HG02642 (cell line): ENCODE results near the gene MYL11.
A peak's percentile ranks its signal among the peaks of the same experiment; 100 is the strongest.

Experiments used
- ATAC-seq: cut with Tn5 transposase; IDR thresholded peaks from one replicate; pipeline ENCODE4 v1.9.1; 2021; ENCODE audit warnings: mild to moderate bottlenecking; ENCODE audit not compliant: unreplicated experiment, poor library complexity

Gene MYL11

GRCh38 chr16:30369938-30370455 lies 4.6 kb upstream of the MYL11 start:
- ATAC-seq = no peak

GRCh38 chr16:30370456-30371247 lies 4.0 kb upstream of the MYL11 start, which contains the start of gene TBC1D10B:
TBC1D10B (minus strand) TSS chr16:30370494; CDS start chr16:30370183, 311 bp downstream.
- peak; percentile 81 for ATAC-seq

GRCh38 chr16:30371248-30371816 lies 3.3 kb upstream of the MYL11 start:
- ATAC-seq = no peak

GRCh38 chr16:30372038-30372712 lies 2.4 kb upstream of the MYL11 start:
- ATAC-seq = no peak

DNA sequence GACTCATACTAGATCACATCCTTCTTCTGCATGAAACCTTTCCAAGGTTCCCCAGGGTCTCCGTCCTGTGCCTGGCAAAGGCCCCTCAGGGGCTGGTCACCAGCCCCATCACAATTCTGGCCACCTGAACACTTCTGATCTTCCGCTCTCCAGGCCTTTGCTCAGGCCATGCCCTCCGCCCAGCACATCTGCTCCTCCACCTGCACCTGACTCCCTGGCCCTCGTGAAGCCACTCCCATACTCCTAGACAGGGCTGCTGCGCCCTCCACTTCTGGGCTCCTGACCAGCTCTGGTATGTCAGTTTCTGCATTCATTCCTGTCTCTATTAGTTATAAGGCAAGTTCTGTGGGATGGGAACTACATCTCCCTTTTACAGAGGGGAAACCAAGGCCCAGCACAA lies 1.9 kb upstream of the MYL11 start:
- no peak for ATAC-seq

DNA sequence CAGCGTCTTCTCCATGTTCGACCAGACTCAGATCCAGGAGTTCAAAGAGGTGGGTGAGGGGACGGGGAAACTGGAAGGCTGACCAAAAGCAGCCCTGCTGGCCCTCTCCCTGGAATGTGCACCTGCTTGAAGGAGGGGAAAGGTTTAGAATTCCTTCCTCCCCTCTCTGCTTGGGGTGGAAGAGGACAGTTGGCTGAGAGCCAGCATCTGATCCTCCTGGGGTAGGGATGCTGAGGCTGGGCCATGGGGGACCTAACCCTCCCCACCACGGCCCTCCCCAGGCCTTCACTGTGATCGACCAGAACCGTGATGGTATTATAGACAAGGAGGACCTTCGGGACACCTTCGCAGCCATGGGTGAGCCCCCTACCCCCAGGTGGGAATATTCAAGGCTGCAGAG lies 1.3 kb downstream of the MYL11 start:
- ATAC-seq = no peak

DNA sequence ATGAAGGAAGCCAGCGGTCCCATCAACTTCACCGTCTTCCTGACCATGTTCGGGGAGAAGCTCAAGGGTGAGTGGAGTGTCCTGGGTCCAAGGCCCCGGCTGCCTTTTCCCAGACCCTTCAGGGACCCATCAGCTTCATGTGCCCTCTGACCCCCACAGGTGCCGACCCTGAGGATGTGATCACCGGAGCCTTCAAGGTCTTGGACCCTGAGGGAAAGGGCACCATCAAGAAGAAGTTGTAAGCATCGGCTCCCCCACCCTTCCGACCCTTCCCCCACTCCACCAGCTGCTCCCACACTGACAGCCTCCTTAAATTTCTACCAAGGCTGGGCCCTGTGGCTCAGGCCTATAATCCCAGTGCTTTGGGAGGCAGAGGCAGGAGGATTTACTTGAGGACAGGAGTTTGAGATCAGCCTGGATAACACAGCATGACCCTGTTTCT lies 1.9 kb downstream of the MYL11 start:
- no peak for ATAC-seq

GRCh38 chr16:30377050-30377811 lies 2.6 kb downstream of the MYL11 start:
- peak; percentile 1 for ATAC-seq

- peak; percentile 53 for ATAC-seq
Measured at GRCh38 chr16:30377812-30378235, 3.2 kb downstream of the MYL11 start.

GRCh38 chr16:30378236-30379157 lies 3.9 kb downstream of the MYL11 start:
- ATAC-seq = peak; percentile 88

- no peak for ATAC-seq
Measured at GRCh38 chr16:30379158-30379783, 4.7 kb downstream of the MYL11 start.

- ATAC-seq = no peak
Measured at GRCh38 chr16:30380072-30380802, 5.6 kb downstream of the MYL11 start.

DNA sequence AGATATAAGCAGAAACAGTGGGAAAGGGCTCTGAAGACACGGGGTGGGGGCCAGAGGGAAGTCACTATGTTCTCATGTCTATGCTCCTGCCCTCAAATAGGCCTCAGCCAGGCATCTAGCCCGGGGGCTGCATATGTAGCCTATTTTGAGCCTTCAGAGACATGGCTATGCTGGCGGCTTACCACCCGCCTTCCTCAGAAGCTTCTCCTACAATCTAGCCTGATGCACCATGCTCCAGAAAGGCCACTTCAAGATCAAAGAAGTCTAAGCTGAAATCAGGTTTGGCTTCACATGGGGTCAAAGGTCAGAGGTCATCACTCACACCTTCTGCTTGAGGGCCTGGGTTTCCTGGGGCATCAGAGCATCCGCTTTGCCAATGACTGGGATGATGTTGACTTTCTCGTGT lies 6.2 kb downstream of the MYL11 start:
- no peak for ATAC-seq

DNA sequence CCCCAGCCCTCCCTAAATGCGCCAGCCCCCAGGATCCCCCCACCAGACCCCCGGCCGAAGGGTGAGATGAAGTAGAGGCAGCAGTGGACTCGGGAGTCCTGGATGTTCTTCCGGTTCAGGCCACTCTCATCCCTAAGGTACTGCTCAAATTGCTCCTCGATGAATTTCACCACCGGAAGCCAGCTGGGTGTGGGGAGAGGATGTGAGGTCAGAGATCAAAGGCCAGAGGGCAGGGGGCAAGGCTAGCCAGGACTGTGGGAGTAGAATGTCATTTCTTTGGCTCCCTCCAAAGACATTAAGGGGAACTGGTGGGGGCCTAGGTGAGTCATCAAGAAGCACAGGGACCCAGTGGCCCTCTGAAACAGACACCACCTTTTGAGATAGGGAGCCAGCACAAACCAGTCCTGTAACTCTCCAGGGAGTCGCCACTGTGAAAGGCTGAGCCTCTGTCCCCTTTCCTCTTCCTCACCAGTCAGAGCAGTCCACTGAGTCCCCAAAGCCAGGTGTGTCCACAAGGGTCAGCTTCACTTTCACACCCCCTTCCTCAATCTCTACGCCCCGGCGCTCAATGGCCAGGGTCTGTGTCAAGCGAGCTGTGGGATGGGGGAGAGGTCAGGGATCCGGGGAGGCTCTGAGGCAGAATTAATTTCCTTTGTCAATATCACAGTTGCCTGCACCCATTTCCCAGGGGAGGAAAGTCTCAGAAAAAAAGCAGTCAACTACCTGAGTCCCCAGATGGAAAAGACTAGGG lies 6.9 kb downstream of the MYL11 start:
- ATAC-seq = no peak

DNA sequence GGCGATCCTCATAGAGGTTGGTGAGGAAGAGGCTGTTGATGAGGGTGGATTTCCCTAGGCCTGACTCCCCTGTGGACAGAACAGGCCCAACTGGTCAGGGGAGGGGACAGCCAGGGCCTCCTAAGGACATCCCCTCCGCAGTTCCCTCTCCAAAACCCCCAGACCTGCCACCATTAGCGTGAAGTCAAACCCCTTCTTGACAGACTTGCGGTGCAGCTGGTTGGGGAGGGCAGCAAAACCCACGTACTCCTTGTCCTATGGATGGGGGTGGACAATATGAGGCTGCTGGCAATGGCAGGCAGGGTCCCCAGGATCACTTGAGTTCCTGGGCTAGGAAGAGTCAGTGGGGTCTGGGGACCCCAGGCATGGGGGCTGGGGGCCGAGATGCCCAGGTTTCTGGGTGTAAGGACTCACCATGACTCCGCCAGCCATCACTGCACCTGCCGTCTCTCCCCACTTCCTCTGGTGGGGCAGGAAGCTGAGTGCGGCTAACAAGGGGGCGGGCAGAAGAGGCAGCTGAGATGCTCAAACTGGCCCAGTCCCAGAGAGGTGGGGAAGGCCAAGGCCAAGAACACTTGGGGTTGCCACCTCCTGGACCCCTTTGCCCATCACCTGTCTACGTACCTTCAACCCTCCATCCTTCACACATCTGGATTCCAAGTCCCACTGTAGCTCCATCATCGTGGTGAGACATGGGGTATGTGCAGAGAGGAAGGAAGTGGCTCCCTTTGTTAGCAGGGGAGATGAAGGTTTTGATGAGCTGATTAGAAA lies 7.7 kb downstream of the MYL11 start, which contains the start of gene SEPTIN1:
SEPTIN1 (minus strand) TSS at position 451 of the 771 bp plus-strand sequence; CDS start at position 432, 19 bp downstream.
- peak; percentile 21 for ATAC-seq

- ATAC-seq = no peak
Measured at GRCh38 chr16:30383521-30383920, 8.9 kb downstream of the MYL11 start.
